Measurements from ENCODE around the gene GMDS.

Gene GMDS

GRCh38 chr6:2245103-2245876 lies at the start of gene GMDS:
GMDS (minus strand) TSS chr6:2245605.
- peak; percentile 73 for DNase-seq (ENCODE audit: low read depth)

- no peak for DNase-seq (ENCODE audit: low read depth)
Observed at GRCh38 chr6:2285510-2285909, 40.1 kb upstream of the GMDS start.

- DNase-seq (ENCODE audit: low read depth) = no peak
Observed at GRCh38 chr6:2275892-2276242, 30.5 kb upstream of the GMDS start.

- no peak for DNase-seq (ENCODE audit: low read depth)
Observed at GRCh38 chr6:2274981-2275891, 29.8 kb upstream of the GMDS start.

- no peak for DNase-seq (ENCODE audit: low read depth)
Observed at GRCh38 chr6:2272696-2273095, 27.3 kb upstream of the GMDS start.

GRCh38 chr6:2270054-2270453 lies 24.6 kb upstream of the GMDS start:
- no peak for DNase-seq (ENCODE audit: low read depth)

GRCh38 chr6:2266841-2267240 lies 21.4 kb upstream of the GMDS start:
- DNase-seq (ENCODE audit: low read depth) = no peak

- no peak for DNase-seq (ENCODE audit: low read depth)
Observed at GRCh38 chr6:2266031-2266795, 20.8 kb upstream of the GMDS start.

- DNase-seq (ENCODE audit: low read depth) = no peak
Observed at GRCh38 chr6:2264932-2265331, 19.5 kb upstream of the GMDS start.

GRCh38 chr6:2263896-2264295 lies 18.5 kb upstream of the GMDS start:
- DNase-seq (ENCODE audit: low read depth) = no peak

GRCh38 chr6:2259574-2259973 lies 14.2 kb upstream of the GMDS start:
- no peak for DNase-seq (ENCODE audit: low read depth)

GRCh38 chr6:2259002-2259494 lies 13.6 kb upstream of the GMDS start:
- DNase-seq (ENCODE audit: low read depth) = no peak

GRCh38 chr6:2258112-2258511 lies 12.7 kb upstream of the GMDS start:
- no peak for DNase-seq (ENCODE audit: low read depth)

- no peak for DNase-seq (ENCODE audit: low read depth)
Observed at GRCh38 chr6:2257363-2257762, 12.0 kb upstream of the GMDS start.

- DNase-seq (ENCODE audit: low read depth) = no peak
Observed at GRCh38 chr6:2254747-2255146, 9.3 kb upstream of the GMDS start.

GRCh38 chr6:2249126-2249525 lies 3.7 kb upstream of the GMDS start:
- DNase-seq (ENCODE audit: low read depth) = no peak

- no peak for DNase-seq (ENCODE audit: low read depth)
Observed at GRCh38 chr6:2247664-2248063, 2.3 kb upstream of the GMDS start.

GRCh38 chr6:2245877-2246863 lies 765 bp upstream of the GMDS start:
- peak; percentile 17 for DNase-seq (ENCODE audit: low read depth)

GRCh38 chr6:2244261-2245102 lies 923 bp downstream of the GMDS start:
- no peak for DNase-seq (ENCODE audit: low read depth)

- no peak for DNase-seq (ENCODE audit: low read depth)
Observed at GRCh38 chr6:2242311-2242710, 3.1 kb downstream of the GMDS start.

Measured in fibroblast of the conjunctiva (primary cell).